Measurements from ENCODE around the gene ZNF474.
"Not testable (repeated sequence)": the region's sequence is repeated elsewhere in the genome, so short reads cannot be mapped to it uniquely, and the experiment has no call there.

The ZNF474 gene

DNA sequence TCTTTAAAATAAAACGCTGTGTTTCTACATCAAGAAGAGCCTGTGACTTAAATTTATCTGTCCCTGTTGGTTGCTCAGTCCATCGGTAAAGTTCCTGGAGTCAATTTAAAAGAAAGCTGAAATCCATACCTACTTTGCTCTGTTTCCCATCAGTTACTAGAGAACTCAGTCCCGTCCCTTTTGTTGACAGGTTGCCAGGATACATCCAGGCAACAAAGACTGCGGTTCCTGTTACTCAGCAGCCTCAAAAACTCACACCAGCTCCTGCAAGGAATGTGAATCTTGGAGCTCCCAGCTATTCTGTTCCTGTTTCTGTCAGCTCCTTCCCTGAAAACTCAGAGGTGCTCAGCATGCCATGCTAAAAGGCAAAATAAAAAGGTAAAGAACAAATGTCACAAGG is at the start of gene ZNF474:
TSS of gene ZNF474 (plus strand) at position 241 of the 400 bp plus-strand sequence. CDS start 22,445 bp downstream, outside the sequence.
- no peak for DNase-seq

DNA sequence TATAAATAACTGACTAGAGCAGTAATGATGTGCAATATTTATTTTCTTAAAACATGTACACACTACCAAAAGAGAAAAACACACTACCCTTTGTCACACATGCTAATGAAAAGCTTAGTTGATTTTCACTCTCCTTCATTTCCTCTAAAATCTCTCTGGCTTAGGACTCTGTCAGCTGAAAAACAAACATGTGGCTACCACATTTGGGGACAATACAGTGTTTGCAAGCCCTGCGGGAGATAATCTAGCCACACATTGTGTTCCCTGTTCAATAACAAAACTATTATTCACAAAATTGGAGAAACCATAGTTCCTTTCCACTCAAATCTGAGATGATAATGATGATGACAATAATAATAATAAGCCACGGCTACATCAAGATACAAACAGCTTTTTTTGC is 47.8 kb upstream of the ZNF474 start:
- DNase-seq = no peak

DNA sequence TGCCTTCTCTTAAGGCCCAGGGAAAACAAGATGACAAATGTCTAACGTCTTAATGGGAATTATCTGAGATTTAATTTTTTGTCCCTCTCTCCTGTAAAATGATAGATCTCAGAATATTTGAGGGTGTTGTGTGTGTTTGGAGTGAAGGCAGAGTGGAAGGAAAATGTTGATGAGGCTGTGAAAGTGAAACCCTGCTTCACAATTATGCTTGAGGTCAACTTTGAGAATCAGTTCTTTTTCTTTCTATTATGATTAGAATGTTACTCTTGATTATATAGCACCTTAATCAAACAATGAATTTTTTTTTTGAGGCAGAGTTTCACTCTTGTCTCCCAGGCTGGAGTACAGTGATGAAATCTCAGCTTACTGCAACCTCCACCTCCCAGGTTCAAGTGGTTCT is 45.8 kb upstream of the ZNF474 start:
- DNase-seq = no peak

DNA sequence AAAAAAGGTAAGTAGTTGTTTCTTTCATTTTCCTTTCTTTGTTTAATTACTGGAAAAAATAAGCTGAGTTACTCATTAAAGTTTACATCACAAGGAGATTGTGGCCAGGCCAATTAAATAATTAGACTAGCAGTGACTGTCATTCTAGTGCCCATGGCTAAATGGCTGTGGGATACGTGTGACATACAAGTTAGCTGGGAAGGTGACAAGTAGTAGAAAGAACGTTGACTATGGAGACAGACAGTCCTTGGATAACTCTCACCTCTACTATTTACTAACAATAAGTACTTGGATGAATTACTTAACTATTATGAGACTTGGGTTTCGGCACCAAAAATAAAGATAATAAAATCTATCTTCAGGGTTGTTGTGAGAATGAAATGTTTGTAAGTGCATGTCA is 44.3 kb upstream of the ZNF474 start:
- DNase-seq = no peak

DNA sequence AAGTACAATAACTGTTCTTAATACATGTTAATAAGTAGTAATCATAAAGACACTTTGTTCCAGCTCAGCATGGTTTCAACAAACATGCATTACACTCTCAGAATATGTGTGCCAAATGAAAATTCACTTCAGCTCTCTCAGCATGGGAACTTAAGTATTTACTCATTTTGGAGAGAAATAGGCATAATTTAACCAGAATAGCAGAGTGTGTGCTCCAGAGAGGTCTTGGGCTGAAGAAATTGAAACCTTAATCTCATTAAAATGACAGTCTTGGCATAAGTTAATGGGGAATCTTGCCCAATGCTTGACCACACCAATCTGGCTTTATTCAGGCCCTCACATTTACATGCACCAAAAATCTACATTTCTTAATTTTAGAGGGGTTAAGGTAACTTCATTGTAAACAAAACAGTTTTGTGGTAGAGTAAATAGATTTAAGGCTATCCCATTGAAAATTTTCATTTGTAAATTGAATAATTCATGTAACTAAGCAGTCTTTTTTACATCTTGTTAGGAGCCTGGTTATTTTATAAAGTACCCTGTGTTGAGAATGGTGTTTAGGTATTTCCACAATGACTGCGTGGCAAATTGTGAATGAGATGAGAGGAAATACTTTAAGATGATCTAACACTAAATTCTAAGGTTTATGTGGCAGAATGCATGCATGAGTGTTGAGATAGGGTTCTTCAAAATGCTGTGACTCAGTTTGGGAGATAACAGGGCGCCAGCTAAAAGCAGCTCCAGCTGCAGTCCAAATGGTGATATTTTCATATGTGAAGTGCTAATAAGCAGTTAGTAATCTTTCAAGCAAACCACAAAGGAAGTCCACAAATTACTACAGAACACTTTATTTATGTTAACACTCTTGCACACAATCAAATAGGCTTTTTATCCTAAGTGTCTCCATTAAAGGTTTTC is 40.0 kb upstream of the ZNF474 start:
- DNase-seq = no peak

DNA sequence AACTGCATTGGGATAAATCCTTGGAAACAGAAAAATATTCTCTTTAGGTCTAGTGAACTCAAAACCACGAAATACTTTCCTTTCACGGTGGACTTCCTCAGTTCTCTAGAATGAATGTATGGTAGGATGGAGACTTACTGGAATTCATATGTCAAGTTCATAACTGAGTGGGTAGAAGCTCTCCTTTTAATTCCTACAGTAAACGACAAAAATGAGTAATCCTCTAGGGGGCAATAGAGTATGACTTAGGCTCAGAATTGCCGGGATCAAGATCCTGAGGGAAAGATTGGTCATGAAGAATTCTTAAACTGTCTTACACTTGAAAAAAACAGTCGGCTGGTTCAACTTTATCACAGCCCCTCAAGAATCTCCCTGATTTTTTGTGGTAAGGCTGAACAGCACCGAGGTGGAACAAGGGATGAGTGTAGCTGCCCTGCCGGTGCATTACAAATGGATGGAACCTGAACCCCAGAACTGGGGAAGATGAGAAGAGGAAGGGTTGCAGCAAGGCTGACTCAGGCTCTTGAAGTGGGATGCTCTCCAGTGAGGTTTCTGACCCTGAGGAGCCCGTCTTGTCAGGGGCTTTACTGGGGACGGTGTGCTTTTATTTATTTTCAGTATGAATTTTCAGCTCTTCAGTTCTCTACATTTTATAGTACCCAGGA is 37.3 kb upstream of the ZNF474 start:
- no peak for DNase-seq

DNA sequence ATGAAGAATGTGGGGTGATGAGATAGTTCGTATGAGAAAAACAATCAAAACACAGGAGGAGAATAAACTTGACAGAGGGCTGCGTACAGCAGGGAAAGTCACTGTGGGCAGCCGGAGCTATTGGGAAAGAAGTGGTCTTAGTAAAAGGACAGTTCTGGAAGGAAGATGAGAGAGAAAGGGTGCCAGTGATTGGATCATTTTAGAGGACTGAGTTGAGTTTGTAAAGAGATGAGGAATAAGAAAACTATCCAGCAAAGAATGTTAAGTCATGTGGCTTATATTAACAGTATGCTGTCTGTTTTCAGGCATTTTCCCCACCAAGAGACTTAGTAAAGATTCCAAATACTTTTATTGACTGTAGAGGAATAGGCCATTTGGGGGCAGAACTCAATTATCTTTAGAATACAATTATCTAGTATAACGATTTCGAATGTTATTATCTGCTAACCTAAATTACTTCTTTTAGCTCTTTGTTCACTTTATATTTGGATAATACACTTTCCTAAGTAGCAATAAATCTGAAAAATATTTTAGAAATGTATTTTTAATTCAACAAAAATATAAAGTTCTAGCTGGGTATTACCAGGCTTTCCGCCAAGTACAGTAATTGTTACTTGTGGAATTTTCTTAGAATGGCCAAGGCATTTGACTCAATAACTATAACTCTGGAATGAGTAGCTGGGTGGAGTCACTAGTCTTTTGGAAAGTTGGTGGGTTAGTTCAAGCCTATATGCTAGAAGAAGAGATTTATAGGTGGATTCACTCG is 35.7 kb upstream of the ZNF474 start:
- DNase-seq = no peak

DNA sequence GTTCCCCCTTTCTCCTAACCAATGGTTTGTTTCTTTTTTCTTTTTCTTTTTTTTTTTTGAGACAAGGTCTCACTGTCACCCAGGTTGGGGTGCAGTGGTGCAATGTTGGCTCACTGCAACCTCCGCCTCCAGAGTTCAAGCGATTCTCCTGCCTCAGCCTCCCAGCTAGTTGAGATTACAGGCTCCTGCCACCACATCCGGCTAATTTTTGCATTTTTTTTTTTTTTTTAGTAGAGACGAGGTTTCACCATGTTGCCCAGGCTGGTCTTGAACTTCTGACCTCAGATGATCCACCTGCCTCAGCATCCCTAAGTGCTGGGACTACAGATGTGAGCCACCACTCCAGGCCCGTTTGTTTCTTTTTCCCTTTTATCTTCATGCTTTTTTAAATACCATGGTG is 35.1 kb upstream of the ZNF474 start:
- not testable (repeated sequence) for DNase-seq

DNA sequence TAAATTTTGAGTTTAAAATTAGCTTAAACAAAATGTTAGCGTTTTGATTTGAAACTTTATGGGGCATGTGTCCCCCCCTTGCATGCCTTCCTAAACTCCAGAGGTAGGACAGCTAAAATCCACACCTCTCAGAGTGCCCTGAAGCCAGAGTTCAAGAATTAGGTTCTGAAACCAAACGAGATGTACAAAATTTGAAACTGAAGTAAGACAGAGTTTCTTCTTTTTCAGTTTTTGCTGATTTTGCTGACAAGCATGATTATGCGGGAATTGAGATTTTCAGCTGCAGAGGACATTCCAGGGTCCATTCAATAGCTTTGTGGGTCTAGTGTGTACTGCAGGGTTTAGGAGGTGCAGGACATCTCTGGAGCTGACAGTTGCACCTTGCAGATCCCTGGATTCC is 34.2 kb upstream of the ZNF474 start:
- DNase-seq = no peak

DNA sequence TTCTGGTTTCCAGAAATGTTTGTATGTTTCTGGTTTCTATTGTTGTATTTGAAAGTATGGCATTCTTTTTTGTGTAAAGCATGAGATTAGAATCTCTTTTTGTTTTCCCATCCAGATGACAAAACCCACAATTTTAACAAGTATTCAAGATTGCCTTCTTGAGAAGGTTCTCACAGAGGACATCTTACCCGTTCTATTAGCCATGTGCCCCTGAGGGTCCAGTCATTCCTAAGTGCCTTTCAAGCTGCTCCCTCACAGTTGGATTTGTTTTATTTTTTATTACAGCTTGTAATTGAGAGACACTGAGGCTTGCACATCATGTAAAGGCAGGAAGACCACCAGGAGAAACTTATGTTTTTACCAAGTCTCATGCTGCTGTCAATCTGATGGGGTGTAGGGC is 32.0 kb upstream of the ZNF474 start:
- no peak for DNase-seq

DNA sequence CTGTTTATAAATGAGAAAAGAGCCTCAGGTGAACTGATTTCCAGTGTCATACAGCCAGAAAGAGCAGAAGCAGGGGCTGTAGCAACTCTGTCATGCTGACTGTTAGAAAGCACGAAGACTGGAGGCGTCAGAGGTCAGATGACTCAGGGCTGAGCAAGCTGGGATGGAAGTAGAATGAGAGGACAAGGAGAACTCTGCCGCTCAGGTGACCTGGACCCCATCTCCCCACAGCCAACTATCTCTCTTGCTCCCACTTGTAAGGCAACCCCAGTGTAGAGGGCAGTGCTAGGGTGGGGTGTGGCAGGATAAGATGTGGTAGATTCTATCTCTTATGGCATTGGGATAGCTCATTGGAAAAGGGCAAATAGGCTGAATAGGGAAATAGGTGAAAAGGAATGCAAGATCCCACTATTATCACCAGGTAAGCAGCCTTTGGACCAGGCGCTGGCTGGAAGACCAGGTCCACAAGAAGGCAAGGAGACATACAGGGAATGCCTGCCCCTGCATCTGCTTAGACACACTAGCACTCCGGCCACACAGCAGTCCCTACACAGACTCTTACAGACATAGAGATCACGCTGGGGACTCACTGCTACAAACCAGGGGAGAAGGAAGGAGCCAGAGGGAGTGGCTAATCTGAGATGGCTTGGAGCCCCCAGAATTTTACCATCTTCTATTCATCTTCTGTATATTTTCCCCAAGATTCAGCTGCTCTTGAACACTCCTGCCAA is 30.1 kb upstream of the ZNF474 start:
- DNase-seq = no peak

DNA sequence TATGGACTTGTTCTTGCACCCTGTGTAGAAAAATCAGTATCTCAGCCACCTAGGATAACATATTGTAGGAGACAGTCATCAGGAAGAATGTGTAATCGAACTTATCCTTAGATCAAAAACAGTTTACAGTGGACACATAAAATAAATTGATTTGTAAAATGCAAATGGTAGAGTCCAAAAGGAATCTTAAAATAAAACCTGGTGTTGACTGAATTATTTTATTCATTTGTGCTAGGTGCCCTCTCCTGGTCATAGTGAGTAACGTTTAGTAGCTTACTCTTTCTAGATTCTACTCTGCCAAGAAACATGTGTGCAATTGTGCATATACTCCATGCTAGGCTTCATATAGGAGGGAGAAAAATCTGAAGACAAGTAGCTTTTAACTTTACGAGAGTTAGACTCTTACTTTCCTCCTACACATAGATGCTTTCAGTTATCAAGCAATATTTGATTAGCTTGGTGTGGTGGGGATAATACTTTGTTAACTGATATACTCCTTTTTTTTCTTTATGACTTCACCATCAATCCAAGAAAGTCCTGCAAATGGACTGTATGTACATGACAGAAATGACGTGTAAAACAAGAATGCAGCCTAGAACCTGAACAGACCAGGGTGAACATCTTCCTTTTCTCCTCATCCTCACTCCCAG is 27.6 kb upstream of the ZNF474 start:
- DNase-seq = no peak

DNA sequence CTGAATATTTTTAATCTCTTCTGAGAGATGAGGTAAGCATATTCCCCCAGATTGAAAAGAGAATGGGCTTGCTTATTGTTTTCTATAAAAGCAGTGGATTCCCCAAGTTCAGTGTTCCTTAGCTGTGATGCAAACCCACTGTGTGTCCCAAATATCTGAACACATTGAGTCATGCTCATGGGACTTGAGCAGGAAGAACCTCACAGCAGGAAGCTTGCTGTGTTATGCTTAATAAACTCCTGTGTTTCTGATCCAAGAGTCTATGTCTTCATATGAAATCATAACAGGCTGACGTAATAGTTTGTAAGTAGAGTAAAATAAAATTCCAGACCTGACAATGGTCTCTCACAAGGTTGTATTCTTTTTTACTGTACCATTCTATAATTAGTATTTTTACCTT is 26.5 kb upstream of the ZNF474 start:
- DNase-seq = no peak

DNA sequence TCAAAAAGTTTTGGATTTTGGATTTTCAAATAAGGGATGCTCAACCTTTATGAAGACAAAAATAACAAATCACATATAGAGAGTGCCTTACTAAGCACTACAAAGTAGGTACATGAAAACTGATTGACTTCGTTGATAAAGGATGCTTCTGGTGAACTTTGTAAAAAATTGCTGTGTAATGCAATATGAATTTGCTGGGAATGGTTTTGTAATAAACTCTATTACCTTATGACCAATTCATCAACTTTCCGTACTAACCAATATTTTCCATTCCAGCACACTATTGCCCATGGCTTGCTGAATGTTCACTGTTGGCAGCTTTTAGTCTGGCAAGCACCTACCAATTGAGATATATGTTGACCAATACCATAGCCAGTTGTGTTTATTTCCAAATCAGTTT is 23.4 kb upstream of the ZNF474 start:
- DNase-seq = no peak

DNA sequence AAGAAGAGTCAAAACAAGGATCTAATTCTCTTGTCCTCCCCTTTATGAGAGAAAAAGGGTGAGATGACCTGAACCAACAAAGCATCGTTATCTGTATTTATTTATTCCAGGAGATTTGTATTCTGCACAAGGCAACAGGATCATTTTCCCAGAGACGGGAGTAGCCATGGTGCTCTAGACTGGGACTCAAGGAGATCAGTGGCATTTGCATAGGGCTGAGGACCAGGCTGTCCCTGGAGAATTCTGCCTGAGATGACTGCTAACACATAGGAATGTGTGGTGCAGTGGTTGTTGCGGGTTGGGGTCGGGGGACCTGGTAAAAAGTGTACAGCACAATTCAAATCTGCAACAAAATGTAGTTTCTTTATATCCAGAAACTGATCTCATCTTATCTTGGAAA is 22.3 kb upstream of the ZNF474 start:
- no peak for DNase-seq

DNA sequence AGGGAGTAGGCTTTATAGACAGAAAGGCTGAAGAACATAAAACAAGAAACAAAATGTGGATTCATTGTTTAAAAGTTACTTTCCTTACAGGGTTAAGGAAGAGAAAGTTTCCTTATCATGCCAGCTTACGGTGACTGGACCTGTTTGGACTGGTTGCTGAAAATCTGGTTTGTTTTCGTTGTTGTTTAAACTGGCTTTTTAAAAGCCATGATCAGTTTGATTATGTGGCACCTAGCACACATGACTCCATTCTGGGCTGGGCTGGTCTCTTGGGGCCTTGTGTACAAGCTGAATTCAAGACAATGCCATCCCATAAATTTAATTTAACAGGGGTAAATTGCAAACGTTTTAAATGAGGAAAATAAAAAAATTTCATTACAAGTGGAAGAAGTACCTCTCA is 18.4 kb upstream of the ZNF474 start:
- no peak for DNase-seq

DNA sequence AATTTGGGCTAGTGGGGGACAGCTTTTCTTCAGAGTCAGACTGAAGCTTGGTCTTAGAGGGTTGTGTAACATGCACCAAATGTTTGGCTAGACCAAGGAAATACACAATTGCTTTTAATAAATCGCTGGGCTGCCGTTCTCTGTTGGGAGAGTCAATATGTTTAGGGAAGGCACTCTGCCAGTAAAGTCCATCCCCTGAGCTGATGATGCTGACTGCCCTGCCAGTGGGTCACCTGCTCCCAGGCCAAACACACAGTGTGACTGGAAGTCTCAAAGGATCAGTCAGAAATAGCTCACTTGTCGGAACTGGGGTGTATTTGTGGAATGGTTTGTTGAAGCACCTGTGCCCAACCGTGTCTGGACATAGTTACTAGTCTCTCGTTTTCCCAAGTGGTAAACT is 17.9 kb upstream of the ZNF474 start:
- no peak for DNase-seq

DNA sequence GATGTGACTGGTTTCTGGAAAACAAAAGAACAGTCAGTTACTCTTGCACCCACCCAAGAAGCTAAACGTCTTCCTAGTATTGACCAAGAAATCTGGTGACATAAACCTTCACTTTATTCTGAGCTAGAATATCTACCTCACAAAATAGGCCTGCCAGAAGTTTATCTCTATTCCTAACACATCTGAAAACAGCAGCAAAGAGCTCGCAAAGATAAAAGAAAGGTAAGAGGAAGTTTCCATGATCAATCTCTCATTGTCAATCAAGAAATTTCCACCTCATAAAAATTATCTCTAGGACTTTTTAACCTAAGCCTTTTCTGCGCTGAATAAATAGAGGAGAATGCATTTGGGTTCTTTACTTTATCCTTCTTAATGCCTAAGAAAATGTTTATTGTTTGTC is 17.3 kb upstream of the ZNF474 start:
- no peak for DNase-seq

DNA sequence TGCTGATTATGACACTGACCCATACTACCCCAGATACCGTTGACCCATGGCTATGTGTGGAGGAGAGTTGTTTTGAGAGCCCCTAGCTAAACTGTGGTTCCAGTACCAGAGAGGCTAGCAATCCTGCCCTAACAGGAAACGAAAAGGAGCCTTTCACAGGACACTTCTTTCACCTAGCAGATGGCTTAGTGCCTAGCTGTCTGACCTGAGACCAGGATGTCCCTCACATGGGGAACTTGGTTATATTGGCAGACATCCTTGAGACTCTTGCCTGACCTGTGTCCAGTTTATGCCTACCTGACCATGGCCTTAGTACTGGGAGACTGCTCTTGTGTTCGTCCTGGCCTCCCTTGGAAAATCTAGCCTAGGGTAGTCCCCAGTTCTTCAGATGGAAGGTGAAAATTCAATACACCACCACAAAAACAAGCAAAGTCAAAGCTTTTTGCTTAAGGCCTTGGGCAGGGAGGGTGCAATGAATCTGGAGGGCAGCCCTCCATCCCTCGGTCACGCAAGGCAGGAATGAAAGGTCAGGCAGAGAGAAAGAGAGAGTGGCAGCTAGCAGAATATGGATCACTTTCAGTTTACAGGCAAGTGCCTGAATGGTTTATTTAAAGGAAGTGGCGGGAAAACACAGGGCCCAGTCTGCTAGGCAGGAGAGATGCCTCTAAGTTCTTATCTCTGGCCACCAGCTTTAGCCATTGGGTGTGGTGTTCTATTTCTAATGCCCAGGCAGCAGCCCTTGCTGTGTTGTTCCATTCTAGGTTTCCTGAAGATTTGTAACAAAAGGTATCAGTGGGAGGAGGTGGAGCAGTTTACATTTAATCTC is 16.4 kb upstream of the ZNF474 start:
- no peak for DNase-seq

DNA sequence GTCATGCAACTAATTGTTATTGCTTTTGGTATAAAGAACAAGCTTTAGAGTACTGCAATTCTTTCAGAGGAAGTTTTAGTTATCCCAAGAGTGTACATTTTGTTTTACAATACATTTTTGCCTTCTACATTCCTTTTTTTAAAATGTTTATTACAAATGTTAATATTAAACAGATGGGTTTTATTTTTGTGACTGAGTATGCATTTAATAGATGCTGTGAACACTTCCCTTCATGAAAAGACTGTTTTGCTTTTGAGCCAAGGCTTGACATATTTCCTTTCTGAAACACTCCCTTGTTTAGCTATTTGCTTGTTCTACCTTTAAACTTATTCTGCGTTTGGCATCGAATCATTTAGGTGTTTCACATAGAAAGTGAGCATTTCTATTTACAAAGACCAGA is 14.8 kb upstream of the ZNF474 start:
- no peak for DNase-seq

DNA sequence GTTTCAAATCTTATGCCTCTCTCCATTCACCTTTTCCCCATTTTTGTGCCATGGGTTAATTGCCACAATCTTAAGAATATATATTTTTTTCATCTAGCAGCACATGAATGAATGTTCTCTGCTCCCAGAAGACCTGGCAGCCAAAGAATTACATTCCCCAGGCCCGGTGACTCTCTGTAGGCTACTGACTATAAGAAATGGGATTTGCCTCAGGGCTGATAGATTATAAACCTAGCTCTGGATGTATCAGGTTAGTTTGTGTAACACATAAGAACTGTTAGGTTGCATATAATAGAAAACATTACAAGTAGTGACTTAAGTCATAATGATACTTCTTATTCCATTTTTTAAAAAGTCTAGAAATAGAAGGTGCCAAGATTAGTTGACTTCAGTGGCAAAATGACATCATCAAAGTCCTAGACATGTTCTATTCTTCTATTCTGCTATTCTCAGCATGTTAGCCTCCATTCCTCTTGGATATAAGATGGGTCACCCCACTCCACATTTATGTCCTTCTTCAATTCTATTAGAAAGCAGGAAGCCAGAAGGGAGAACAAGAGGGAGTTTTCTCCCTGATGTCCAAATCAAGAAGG is 10.9 kb upstream of the ZNF474 start:
- DNase-seq = no peak

Measured in NCI-H510A (cell line).